Activated naive CD4-positive, alpha-beta T cell treated with anti-CD3 and anti-CD28 coated beads, Interleukin-2, amount 50 U/mL, for 24 hours (primary cell): Measurements from ENCODE around the gene TP53TG3F.
"Not testable (repeated sequence)": the region's sequence is repeated elsewhere in the genome, so short reads cannot be mapped to it uniquely, and the experiment has no call there.

Source experiments
- H3K27ac Mint-ChIP-seq: one replicate; pipeline ENCODE4 v1.8.0; 2021; ENCODE audit warnings: mild to moderate bottlenecking, mixed read lengths
- H3K27me3 Mint-ChIP-seq: one replicate; pipeline ENCODE4 v1.8.0; 2021; ENCODE audit warnings: mixed read lengths
- H3K36me3 Mint-ChIP-seq: one replicate; pipeline ENCODE4 v1.8.0; 2021; ENCODE audit warnings: mixed read lengths
- H3K4me1 Mint-ChIP-seq: one replicate; pipeline ENCODE4 v1.8.0; 2021; ENCODE audit warnings: mixed read lengths
- H3K4me3 Mint-ChIP-seq: one replicate; pipeline ENCODE4 v1.8.0; 2021; ENCODE audit warnings: mild to moderate bottlenecking, mixed read lengths
- H3K9me3 Mint-ChIP-seq: one replicate; pipeline ENCODE4 v1.8.0; 2021; ENCODE audit warnings: mixed read lengths

Gene TP53TG3F

GRCh38 chr16:33459312-33459711 is at the start of gene TP53TG3F:
Gene TP53TG3F, plus strand, starts transcription at chr16:33459612. Its CDS starts 68 bp downstream, at chr16:33459680.
- H3K27me3 Mint-ChIP-seq = not testable (repeated sequence)

GRCh38 chr16:33491611-33492010 is 32.2 kb downstream of the TP53TG3F start:
- H3K4me1 Mint-ChIP-seq, H3K4me3 Mint-ChIP-seq, H3K27me3 Mint-ChIP-seq, H3K27ac Mint-ChIP-seq, H3K36me3 Mint-ChIP-seq, H3K9me3 Mint-ChIP-seq: not testable (repeated sequence)

More at GRCh38 chr16:33459312-33459711, at the start of gene TP53TG3F:
- not testable (repeated sequence) for H3K4me3 Mint-ChIP-seq, H3K9me3 Mint-ChIP-seq, H3K4me1 Mint-ChIP-seq, H3K27ac Mint-ChIP-seq, H3K36me3 Mint-ChIP-seq

- not testable (repeated sequence) for H3K4me3 Mint-ChIP-seq, H3K27me3 Mint-ChIP-seq, H3K9me3 Mint-ChIP-seq, H3K36me3 Mint-ChIP-seq, H3K4me1 Mint-ChIP-seq, H3K27ac Mint-ChIP-seq
Measured at GRCh38 chr16:33507231-33507630, 47.8 kb downstream of the TP53TG3F start.

- H3K4me3 Mint-ChIP-seq = not testable (repeated sequence)
Measured at GRCh38 chr16:33509070-33509469, 49.7 kb downstream of the TP53TG3F start.

DNA sequence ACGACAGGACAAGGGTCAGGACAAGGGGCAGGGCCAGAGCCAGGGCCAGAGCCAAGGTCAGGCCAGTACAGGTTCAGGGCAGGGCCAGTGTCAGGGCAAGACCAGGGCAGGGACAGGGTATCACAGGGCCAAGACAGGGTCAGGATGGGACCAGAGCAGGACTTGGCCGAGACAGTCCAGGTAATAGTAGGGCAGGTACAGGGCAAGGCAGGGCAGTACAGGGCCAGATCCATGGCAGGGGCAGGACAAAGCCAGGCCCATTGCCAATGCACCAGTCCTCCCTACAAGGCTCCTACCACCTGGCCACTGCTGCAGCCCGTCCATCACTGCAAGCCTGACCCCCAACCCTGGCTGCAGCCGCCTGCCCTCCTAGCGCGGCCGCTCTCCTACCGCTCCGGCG is 50.5 kb downstream of the TP53TG3F start:
- H3K36me3 Mint-ChIP-seq, H3K27me3 Mint-ChIP-seq, H3K27ac Mint-ChIP-seq, H3K9me3 Mint-ChIP-seq, H3K4me3 Mint-ChIP-seq, H3K4me1 Mint-ChIP-seq: not testable (repeated sequence)

More at GRCh38 chr16:33509070-33509469, 49.7 kb downstream of the TP53TG3F start:
- not testable (repeated sequence) for H3K9me3 Mint-ChIP-seq, H3K36me3 Mint-ChIP-seq, H3K27me3 Mint-ChIP-seq, H3K4me1 Mint-ChIP-seq, H3K27ac Mint-ChIP-seq
